ENCODE measurements around the gene IRAK1. TPM values are rescaled to one million over a fixed set of nuclear protein-coding genes. Genes with fewer than 3 reads are reported as not detected.

IRAK1 gene
- total and polyA plus RNA-seq, 2 donors from 2014 or later, result 46.6 to 85.3 TPM

DNA sequence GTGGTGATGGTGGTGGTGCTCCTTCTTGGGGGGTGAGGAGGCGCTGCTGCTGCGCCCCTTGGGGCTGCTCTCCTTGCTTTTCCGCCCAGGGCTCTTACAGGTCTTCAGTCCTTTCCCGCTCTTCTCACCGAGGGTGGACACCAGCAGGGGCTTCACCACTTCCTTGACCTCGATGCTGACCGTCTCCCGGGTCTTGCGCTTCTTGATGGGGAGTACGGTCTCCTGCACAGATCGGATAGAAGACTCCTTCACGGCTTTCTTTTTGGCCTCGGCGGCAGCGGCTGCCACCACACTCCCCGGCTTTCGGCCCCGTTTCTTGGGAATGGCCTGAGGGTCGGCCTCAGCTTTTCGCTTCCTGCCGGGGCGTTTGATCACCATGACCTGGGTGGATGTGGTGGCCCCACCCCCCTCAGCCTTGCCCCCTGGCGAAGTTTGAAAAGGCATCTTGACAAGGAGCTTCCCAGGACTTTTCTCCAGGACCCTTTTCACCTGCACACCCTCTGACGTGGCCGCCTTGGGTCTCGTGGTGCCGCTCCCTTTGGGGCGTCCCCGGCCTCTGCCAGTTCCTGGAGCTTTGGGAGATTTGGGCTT is 11.1 kb upstream of the IRAK1 start:
- Histone ChIP-seq H3K4me1 (ENCODE audit: control insufficient read depth in 2 of 3, insufficient read depth in 2 of 3, low read depth in 1 of 3, low read length in 3 of 3) (peaks cover 0 to 2% (median 0%) of the 10 kb centered on the region in 3 donors), H3K4me3 (ENCODE audit: low read length in 3 of 3) (no peak overlapping the region), H3K9me3 (ENCODE audit: control insufficient read depth in 2 of 3, insufficient read depth in 1 of 3, low read length in 3 of 3) (no peaks in the 10 kb centered on the region), H3K36me3 (ENCODE audit: control insufficient read depth in 2 of 3, insufficient read depth in 3 of 3, low read length in 3 of 3) (peaks cover 0 to 13% (median 3%) of the 10 kb centered on the region in 3 donors), H3K9ac (ENCODE audit: low read length in 3 of 3) (no peak overlapping the region), H3K27me3 (ENCODE audit: control insufficient read depth, insufficient read depth, low read length) (no peaks in the 10 kb centered on the region), H3K27ac (ENCODE audit: low read depth in 2 of 2, low read length in 2 of 2) (no peak overlapping the region)
- TF ChIP-seq, protein P1, sequence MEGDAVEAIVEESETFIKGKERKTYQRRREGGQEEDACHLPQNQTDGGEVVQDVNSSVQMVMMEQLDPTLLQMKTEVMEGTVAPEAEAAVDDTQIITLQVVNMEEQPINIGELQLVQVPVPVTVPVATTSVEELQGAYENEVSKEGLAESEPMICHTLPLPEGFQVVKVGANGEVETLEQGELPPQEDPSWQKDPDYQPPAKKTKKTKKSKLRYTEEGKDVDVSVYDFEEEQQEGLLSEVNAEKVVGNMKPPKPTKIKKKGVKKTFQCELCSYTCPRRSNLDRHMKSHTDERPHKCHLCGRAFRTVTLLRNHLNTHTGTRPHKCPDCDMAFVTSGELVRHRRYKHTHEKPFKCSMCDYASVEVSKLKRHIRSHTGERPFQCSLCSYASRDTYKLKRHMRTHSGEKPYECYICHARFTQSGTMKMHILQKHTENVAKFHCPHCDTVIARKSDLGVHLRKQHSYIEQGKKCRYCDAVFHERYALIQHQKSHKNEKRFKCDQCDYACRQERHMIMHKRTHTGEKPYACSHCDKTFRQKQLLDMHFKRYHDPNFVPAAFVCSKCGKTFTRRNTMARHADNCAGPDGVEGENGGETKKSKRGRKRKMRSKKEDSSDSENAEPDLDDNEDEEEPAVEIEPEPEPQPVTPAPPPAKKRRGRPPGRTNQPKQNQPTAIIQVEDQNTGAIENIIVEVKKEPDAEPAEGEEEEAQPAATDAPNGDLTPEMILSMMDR (IDR thresholded peaks at IDR 0.05; ENCODE audit: borderline replicate concordance, extremely low read depth, insufficient read depth), result no peak
- FAIRE-seq (no peak), DNase-seq (no peak)
- intact Hi-C loops (cut with DNase I), result no loop called here

- Histone ChIP-seq H3K4me3 (ENCODE audit: low read length in 3 of 3) (no peak overlapping the region), H3K4me1 (ENCODE audit: control insufficient read depth in 2 of 3, insufficient read depth in 2 of 3, low read depth in 1 of 3, low read length in 3 of 3) (peaks cover 0 to 2% (median 0%) of the 10 kb centered on the region in 3 donors), H3K27ac (ENCODE audit: low read depth in 2 of 2, low read length in 2 of 2) (no peak overlapping the region), H3K9me3 (ENCODE audit: control insufficient read depth in 2 of 3, insufficient read depth in 1 of 3, low read length in 3 of 3) (no peaks in the 10 kb centered on the region), H3K36me3 (ENCODE audit: control insufficient read depth in 2 of 3, insufficient read depth in 3 of 3, low read length in 3 of 3) (peaks cover 0 to 13% (median 3%) of the 10 kb centered on the region in 3 donors), H3K27me3 (ENCODE audit: control insufficient read depth, insufficient read depth, low read length) (no peaks in the 10 kb centered on the region), H3K9ac (ENCODE audit: low read length in 3 of 3) (no peak overlapping the region)
- FAIRE-seq, result no peak
- no peak for DNase-seq
- intact Hi-C loops (cut with DNase I), result no loop called here
- TF ChIP-seq, protein P1 (IDR thresholded peaks at IDR 0.05; ENCODE audit: borderline replicate concordance, extremely low read depth, insufficient read depth), result no peak
Measured at GRCh38 chrX:154030266-154030665, 10.6 kb upstream of the IRAK1 start.

- TF ChIP-seq, protein P1 (IDR thresholded peaks at IDR 0.05; ENCODE audit: borderline replicate concordance, extremely low read depth, insufficient read depth), result no peak
- DNase-seq (no peak), FAIRE-seq (no peak)
- Histone ChIP-seq H3K9me3 (ENCODE audit: control insufficient read depth in 2 of 3, insufficient read depth in 1 of 3, low read length in 3 of 3) (no peaks in the 10 kb centered on the region), H3K4me3 (ENCODE audit: low read length in 3 of 3) (no peak overlapping the region), H3K9ac (ENCODE audit: low read length in 3 of 3) (no peak overlapping the region), H3K36me3 (ENCODE audit: control insufficient read depth in 2 of 3, insufficient read depth in 3 of 3, low read length in 3 of 3) (peaks cover 0 to 13% (median 3%) of the 10 kb centered on the region in 3 donors), H3K4me1 (ENCODE audit: control insufficient read depth in 2 of 3, insufficient read depth in 2 of 3, low read depth in 1 of 3, low read length in 3 of 3) (peaks cover 0 to 2% (median 0%) of the 10 kb centered on the region in 3 donors), H3K27ac (ENCODE audit: low read depth in 2 of 2, low read length in 2 of 2) (no peak overlapping the region), H3K27me3 (ENCODE audit: control insufficient read depth, insufficient read depth, low read length) (no peaks in the 10 kb centered on the region)
- intact Hi-C loops (cut with DNase I), result no loop called here
Measured at GRCh38 chrX:154029439-154029838, 9.7 kb upstream of the IRAK1 start.

All from kidney (tissue), 14 donors.